ENCODE measurements around the gene GAK.

The GAK gene

GRCh38 chr4:887034-887763 lies 44.9 kb downstream of the GAK start:
- DNase-seq: no peak

- DNase-seq: no peak
These were observed 45.9 kb downstream of the GAK start for GRCh38 chr4:886244-886643.

- no peak for DNase-seq
These were observed 46.8 kb downstream of the GAK start for GRCh38 chr4:885353-885752.

- DNase-seq: no peak
These were observed 47.2 kb downstream of the GAK start for GRCh38 chr4:884896-885295.

- DNase-seq: no peak
These were observed 47.9 kb downstream of the GAK start for GRCh38 chr4:884259-884658.

- no peak for DNase-seq
These were observed 48.6 kb downstream of the GAK start for GRCh38 chr4:883377-884095.

- DNase-seq: no peak
These were observed 49.5 kb downstream of the GAK start for GRCh38 chr4:882646-883045.

GRCh38 chr4:881709-882108 lies 50.4 kb downstream of the GAK start:
- no peak for DNase-seq

- DNase-seq: no peak
These were observed 51.3 kb downstream of the GAK start for GRCh38 chr4:880684-881405.

GRCh38 chr4:879729-880077 lies 52.4 kb downstream of the GAK start:
- DNase-seq: peak; percentile 22

- DNase-seq: peak; percentile 17
These were observed 53.1 kb downstream of the GAK start for GRCh38 chr4:878796-879728.

- no peak for DNase-seq
These were observed 54.6 kb downstream of the GAK start for GRCh38 chr4:877502-877901.

GRCh38 chr4:876780-877179 lies 55.3 kb downstream of the GAK start:
- DNase-seq: no peak

GRCh38 chr4:875818-876423 lies 56.2 kb downstream of the GAK start:
- DNase-seq: no peak

GRCh38 chr4:874971-875817 lies 56.9 kb downstream of the GAK start:
- no peak for DNase-seq

- DNase-seq: no peak
These were observed 58.1 kb downstream of the GAK start for GRCh38 chr4:874056-874455.

GRCh38 chr4:872241-872981 lies 59.7 kb downstream of the GAK start:
- DNase-seq: no peak

- DNase-seq: no peak
These were observed 60.6 kb downstream of the GAK start for GRCh38 chr4:871484-871883.

- DNase-seq: no peak
These were observed 61.2 kb downstream of the GAK start for GRCh38 chr4:870951-871350.

- DNase-seq: no peak
These were observed 62.3 kb downstream of the GAK start for GRCh38 chr4:869776-870175.

- DNase-seq: no peak
These were observed 63.7 kb downstream of the GAK start for GRCh38 chr4:868421-868820.
